OCI-LY3 (cell line): ENCODE measurements around the gene TDP2.

Experiments used
- H2AFZ ChIP-seq: fragments of 200-600, 300-600 bp; shearing (Covaris generic); 2 replicates; pipeline ENCODE4 v1.6.0; 2014; ENCODE audit warnings: antibody characterized with exemption, low read depth, low read length
- H3K27ac ChIP-seq: fragments of 200-600, 300-600 bp; sonication (generic); 2 replicates; pipeline ENCODE4 v1.5.1; 2014; ENCODE audit warnings: mild to moderate bottlenecking, low read length, moderate library complexity, mixed read lengths
- H3K27me3 ChIP-seq: fragments of 200-600, 300-600 bp; sonication (generic); 2 replicates; pipeline ENCODE4 v1.6.1; 2014; ENCODE audit warnings: low read depth, low read length, mixed read lengths
- H3K36me3 ChIP-seq: fragments of 200-600, 300-600 bp; sonication (generic); replicated peaks from 2 replicates; pipeline ENCODE3; 2014; ENCODE audit warnings: low read depth, low read length, mixed read lengths
- H3K4me1 ChIP-seq: fragments of 300-600, 200-600 bp; sonication (generic); 2 replicates; pipeline ENCODE4 v1.6.1; 2014; ENCODE audit warnings: low read length, mixed read lengths
- H3K4me2 ChIP-seq: fragments of 200-600, 300-600 bp; sonication (generic); 2 replicates; pipeline ENCODE4 v1.6.1; 2014; ENCODE audit warnings: low read length, mixed read lengths
- H3K4me3 ChIP-seq: fragments of 300-600, 200-600 bp; sonication (generic); 2 replicates; pipeline ENCODE4 v1.5.1; 2014; ENCODE audit warnings: antibody characterized with exemption, mild to moderate bottlenecking, low read length, moderate library complexity
- H3K79me2 ChIP-seq: fragments of 300-600, 200-600 bp; shearing (Covaris generic); 2 replicates; pipeline ENCODE4 v1.6.1; 2014; ENCODE audit warnings: mild to moderate bottlenecking, low read length, mixed read lengths
- H3K9ac ChIP-seq: fragments of 300-600, 200-600 bp; shearing (Covaris generic); 2 replicates; pipeline ENCODE4 v1.6.0; 2014; ENCODE audit warnings: mild to moderate bottlenecking, low read length, moderate library complexity
- H3K9me3 ChIP-seq: fragments of 200-600, 300-600 bp; shearing (Covaris generic); 2 replicates; pipeline ENCODE4 v1.6.1; 2014; ENCODE audit warnings: low read length, mixed read lengths; ENCODE audit not compliant: insufficient read depth
- H4K20me1 ChIP-seq: fragments of 200-600, 300-600 bp; sonication (generic); 2 replicates; pipeline ENCODE4 v1.6.1; 2016; ENCODE audit warnings: low read length, mixed read lengths; ENCODE audit not compliant: insufficient read depth
- EZH2phosphoT487 ChIP-seq: fragments of 200-600 bp; shearing (Covaris generic); IDR thresholded peaks from 2 replicates; pipeline ENCODE4 v1.6.1; 2018; ENCODE audit warnings: antibody characterized with exemption, mixed run types, low read depth
- TF ChIP-seq, protein P1 (sequence below): fragments of 200-600, 300-600 bp; sonication (generic); IDR thresholded peaks from 2 replicates; pipeline ENCODE4 v1.5.1; 2014; ENCODE audit warnings: antibody characterized with exemption, low read length, low read depth

TDP2 gene, protein sequence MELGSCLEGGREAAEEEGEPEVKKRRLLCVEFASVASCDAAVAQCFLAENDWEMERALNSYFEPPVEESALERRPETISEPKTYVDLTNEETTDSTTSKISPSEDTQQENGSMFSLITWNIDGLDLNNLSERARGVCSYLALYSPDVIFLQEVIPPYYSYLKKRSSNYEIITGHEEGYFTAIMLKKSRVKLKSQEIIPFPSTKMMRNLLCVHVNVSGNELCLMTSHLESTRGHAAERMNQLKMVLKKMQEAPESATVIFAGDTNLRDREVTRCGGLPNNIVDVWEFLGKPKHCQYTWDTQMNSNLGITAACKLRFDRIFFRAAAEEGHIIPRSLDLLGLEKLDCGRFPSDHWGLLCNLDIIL

GRCh38 chr6:24666641-24667377, at the start of gene TDP2, which contains the start of gene ACOT13:
TDP2 (minus strand) TSS chr6:24666899; CDS start chr6:24666862, 37 bp downstream.
ACOT13 (plus strand) TSS chr6:24667077; CDS start chr6:24667264, 187 bp downstream.
- Histone ChIP-seq H3K9ac (peak within 1 kb of the TSS; percentile 99), H3K4me2 (peak within 1 kb of the TSS; percentile 98), H3K27ac (peak within 1 kb of the TSS; percentile 75), H4K20me1 (no peaks in the 10 kb centered on the region), H2AFZ (peak within 1 kb of the TSS; percentile 97), H3K27me3 (no peaks in the 10 kb centered on the region), H3K79me2 (peaks cover 33% of the 10 kb centered on the region), H3K4me3 (peak within 1 kb of the TSS; percentile 100), H3K36me3 (peaks cover 16% of the 10 kb centered on the region), H3K9me3 (no peaks in the 10 kb centered on the region; the same call in 1 of the 2 replicates), H3K4me1 (peaks cover 11% of the 10 kb centered on the region; the same call in 1 of the 2 replicates)
- no peak for TF ChIP-seq EZH2phosphoT487
- TF ChIP-seq, protein P1, sequence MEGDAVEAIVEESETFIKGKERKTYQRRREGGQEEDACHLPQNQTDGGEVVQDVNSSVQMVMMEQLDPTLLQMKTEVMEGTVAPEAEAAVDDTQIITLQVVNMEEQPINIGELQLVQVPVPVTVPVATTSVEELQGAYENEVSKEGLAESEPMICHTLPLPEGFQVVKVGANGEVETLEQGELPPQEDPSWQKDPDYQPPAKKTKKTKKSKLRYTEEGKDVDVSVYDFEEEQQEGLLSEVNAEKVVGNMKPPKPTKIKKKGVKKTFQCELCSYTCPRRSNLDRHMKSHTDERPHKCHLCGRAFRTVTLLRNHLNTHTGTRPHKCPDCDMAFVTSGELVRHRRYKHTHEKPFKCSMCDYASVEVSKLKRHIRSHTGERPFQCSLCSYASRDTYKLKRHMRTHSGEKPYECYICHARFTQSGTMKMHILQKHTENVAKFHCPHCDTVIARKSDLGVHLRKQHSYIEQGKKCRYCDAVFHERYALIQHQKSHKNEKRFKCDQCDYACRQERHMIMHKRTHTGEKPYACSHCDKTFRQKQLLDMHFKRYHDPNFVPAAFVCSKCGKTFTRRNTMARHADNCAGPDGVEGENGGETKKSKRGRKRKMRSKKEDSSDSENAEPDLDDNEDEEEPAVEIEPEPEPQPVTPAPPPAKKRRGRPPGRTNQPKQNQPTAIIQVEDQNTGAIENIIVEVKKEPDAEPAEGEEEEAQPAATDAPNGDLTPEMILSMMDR = peak; percentile 11; the same call in 1 of the 2 replicates

DNA sequence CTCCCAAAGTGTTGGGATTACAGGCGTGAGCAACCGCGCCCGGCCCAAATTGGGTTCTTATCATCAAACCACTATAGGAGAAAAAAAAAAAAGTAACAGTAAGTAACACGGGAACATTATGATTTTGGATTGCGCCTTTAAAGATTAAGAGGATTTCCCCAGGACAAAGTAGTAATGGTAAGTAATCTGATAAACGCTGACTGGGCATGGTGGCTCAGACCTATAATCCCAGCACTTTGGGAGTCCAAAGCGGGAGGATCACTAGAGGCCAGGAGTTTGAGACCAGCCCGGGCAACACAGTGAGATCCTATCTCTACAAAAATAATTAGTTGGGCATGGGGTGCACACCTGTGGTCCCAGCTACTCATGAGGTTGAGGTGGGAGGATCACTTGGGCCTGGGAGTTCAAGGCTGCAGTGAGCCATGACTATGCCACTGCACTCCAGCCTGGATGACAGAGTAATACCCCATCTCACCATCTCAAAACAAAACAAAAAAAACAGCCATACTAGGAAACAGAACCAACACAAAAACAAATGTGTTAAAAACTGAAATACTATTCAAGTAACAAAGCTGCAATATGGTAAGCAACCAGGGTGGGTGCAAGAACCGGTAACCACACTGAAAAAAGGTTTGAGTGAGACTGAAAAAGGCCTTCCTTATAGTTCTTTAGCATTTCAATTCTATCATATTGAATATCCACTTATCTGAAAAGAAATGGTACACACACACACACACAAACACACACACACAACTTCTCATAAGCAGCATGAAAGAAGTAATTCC, 44.0 kb upstream of the TDP2 start:
- no peak overlapping the region for H2AFZ ChIP-seq
- peaks cover 56% of the 10 kb centered on the region for H3K36me3 ChIP-seq
- TF ChIP-seq, protein P1 = no peak
- TF ChIP-seq EZH2phosphoT487 = no peak

GRCh38 chr6:24709014-24709711, 42.5 kb upstream of the TDP2 start:
- Histone ChIP-seq H2AFZ (no peak overlapping the region), H3K27me3 (no peaks in the 10 kb centered on the region), H3K4me1 (peaks cover 2% of the 10 kb centered on the region; the same call in 1 of the 2 replicates), H3K4me3 (no peak overlapping the region), H3K79me2 (peaks cover 40% of the 10 kb centered on the region), H3K27ac (no peak overlapping the region), H3K9ac (no peak overlapping the region), H3K36me3 (peaks cover 63% of the 10 kb centered on the region), H3K4me2 (no peak overlapping the region), H4K20me1 (peaks cover 46% of the 10 kb centered on the region), H3K9me3 (no peaks in the 10 kb centered on the region)
- no peak for TF ChIP-seq EZH2phosphoT487
- TF ChIP-seq, protein P1 = no peak

More for the DNA sequence above, 44.0 kb upstream of the TDP2 start:
- no peaks in the 10 kb centered on the region for H3K9me3 ChIP-seq
- H4K20me1 ChIP-seq = peaks cover 52% of the 10 kb centered on the region
- no peak overlapping the region for H3K27ac ChIP-seq
- H3K4me1 ChIP-seq = peaks cover 2% of the 10 kb centered on the region; the same call in 1 of the 2 replicates
- peaks cover 55% of the 10 kb centered on the region for H3K79me2 ChIP-seq
- H3K9ac ChIP-seq = no peak overlapping the region
- H3K4me3 ChIP-seq = no peak overlapping the region
- H3K27me3 ChIP-seq = no peaks in the 10 kb centered on the region
- no peak overlapping the region for H3K4me2 ChIP-seq
